ENCODE data around the gene TEP1.
"Not testable (repeated sequence)": the region's sequence is repeated elsewhere in the genome, so short reads cannot be mapped to it uniquely, and the experiment has no call there.

Gene TEP1

GRCh38 chr14:20412876-20413743, at the start of gene TEP1:
Gene TEP1 (minus strand): TSS chr14:20413501. CDS start chr14:20408439, 5,062 bp downstream.
- peak; percentile 50 for DNase-seq (ENCODE audit: low spot score)

GRCh38 chr14:20461225-20462141, 48.2 kb upstream of the TEP1 start, which contains the start of gene PIP4P1:
Gene PIP4P1 (minus strand): TSS chr14:20461434. CDS start chr14:20461325, 109 bp downstream.
- peak; percentile 100 for DNase-seq (ENCODE audit: low spot score)

- DNase-seq (ENCODE audit: low spot score), result peak; percentile 24
These were observed 47.3 kb upstream of the TEP1 start for GRCh38 chr14:20460458-20461224.

GRCh38 chr14:20458031-20458789, 44.9 kb upstream of the TEP1 start:
- no peak for DNase-seq (ENCODE audit: low spot score)

GRCh38 chr14:20456971-20457370, 43.7 kb upstream of the TEP1 start:
- no peak for DNase-seq (ENCODE audit: low spot score)

GRCh38 chr14:20455355-20456300, 42.3 kb upstream of the TEP1 start:
- no peak for DNase-seq (ENCODE audit: low spot score)

GRCh38 chr14:20454516-20455354, 41.4 kb upstream of the TEP1 start, which contains the start of the genes APEX1 and OSGEP:
Gene APEX1 (plus strand): TSS chr14:20455226. CDS start chr14:20455646, 420 bp downstream.
Gene OSGEP (minus strand): TSS chr14:20454812. CDS start chr14:20454683, 129 bp downstream.
- peak; percentile 99 for DNase-seq (ENCODE audit: low spot score)

GRCh38 chr14:20452831-20453230, 39.5 kb upstream of the TEP1 start:
- not testable (repeated sequence) for DNase-seq (ENCODE audit: low spot score)

- DNase-seq (ENCODE audit: low spot score), result no peak
These were observed 33.6 kb upstream of the TEP1 start for GRCh38 chr14:20446889-20447288.

GRCh38 chr14:20443650-20444049, 30.3 kb upstream of the TEP1 start:
- DNase-seq (ENCODE audit: low spot score), result not testable (repeated sequence)

- DNase-seq (ENCODE audit: low spot score), result no peak
These were observed 28.2 kb upstream of the TEP1 start for GRCh38 chr14:20441461-20441860.

GRCh38 chr14:20440882-20441281, 27.6 kb upstream of the TEP1 start:
- no peak for DNase-seq (ENCODE audit: low spot score)

- DNase-seq (ENCODE audit: low spot score), result no peak
These were observed 27.2 kb upstream of the TEP1 start for GRCh38 chr14:20440465-20440864.

- no peak for DNase-seq (ENCODE audit: low spot score)
These were observed 25.4 kb upstream of the TEP1 start for GRCh38 chr14:20438664-20439063.

GRCh38 chr14:20436363-20436755, 23.1 kb upstream of the TEP1 start:
- no peak for DNase-seq (ENCODE audit: low spot score)

GRCh38 chr14:20435582-20436362, 22.5 kb upstream of the TEP1 start, which contains the start of gene KLHL33:
Gene KLHL33 (minus strand): TSS chr14:20436166. CDS start chr14:20435811, 355 bp downstream.
- no peak for DNase-seq (ENCODE audit: low spot score)

GRCh38 chr14:20434701-20435581, 21.6 kb upstream of the TEP1 start:
- DNase-seq (ENCODE audit: low spot score), result peak; percentile 75

Measured in pons (tissue), 1 donor.